Colonic mucosa (tissue), 4 donors: Measurements from ENCODE around the gene ARHGEF40. TPM values are rescaled to one million over a fixed set of nuclear protein-coding genes. Genes with fewer than 3 reads are reported as not detected.

Experiments used
- DNase-seq: peaks from one replicate; pipeline ENCODE4 v3.0.0-alpha.2; 2020
- H3K27ac ChIP-seq: fragments of 200-600 bp; one replicate; pipeline ENCODE4 v1.8.0; 2021
- H3K27me3 ChIP-seq: fragments of 200-600 bp; one replicate; pipeline ENCODE4 v1.8.0; 2021
- H3K36me3 ChIP-seq: fragments of 200-600 bp; one replicate; pipeline ENCODE4 v1.8.0; 2021
- H3K4me1 ChIP-seq: fragments of 200-600 bp; one replicate; pipeline ENCODE4 v1.8.0; 2021; ENCODE audit warnings: mild to moderate bottlenecking
- H3K4me3 ChIP-seq: fragments of 200-600 bp; one replicate; pipeline ENCODE4 v1.8.0; 2021
- H3K9ac ChIP-seq, 2 donors: one replicate each; pipeline ENCODE4 v1.7.0; 2013; ENCODE audit warnings: control low read depth in 2 of 2, low read depth in 2 of 2, low read length in 2 of 2
- H3K9me3 ChIP-seq: fragments of 200-600 bp; one replicate; pipeline ENCODE4 v1.8.0; 2021
- CTCF ChIP-seq: fragments of 200-600 bp; IDR thresholded peaks from one replicate; pipeline ENCODE4 v1.8.0; 2022; ENCODE audit warnings: antibody characterized with exemption, mild to moderate bottlenecking
- intact Hi-C: fragments of 100-400 bp; cut with DNase I; formaldehyde crosslinking; loops from one replicate; pipeline ENCODE4 v1.14.1; 2022
- total RNA-seq, 2 donors: library from RNA; stranded (reverse); fragmentation: NEBNext Ultra II Directional in 1 of 2; extraction: Animal tissue kit (Norgen Biotek cat#: 25700) in 1 of 2; gene quantifications; one replicate each; pipeline ENCODE4 v1.2.1, GENCODE V29; 2021
- donor health status: healthy.
- donor health status: DM: no; HTN: no; CAD: no.
- donor health status: DM: no; HTN: no; CAD: no.

Gene ARHGEF40
- total RNA-seq, 2 donors from 2014 or later, result 49.5 to 66.9 TPM

DNA sequence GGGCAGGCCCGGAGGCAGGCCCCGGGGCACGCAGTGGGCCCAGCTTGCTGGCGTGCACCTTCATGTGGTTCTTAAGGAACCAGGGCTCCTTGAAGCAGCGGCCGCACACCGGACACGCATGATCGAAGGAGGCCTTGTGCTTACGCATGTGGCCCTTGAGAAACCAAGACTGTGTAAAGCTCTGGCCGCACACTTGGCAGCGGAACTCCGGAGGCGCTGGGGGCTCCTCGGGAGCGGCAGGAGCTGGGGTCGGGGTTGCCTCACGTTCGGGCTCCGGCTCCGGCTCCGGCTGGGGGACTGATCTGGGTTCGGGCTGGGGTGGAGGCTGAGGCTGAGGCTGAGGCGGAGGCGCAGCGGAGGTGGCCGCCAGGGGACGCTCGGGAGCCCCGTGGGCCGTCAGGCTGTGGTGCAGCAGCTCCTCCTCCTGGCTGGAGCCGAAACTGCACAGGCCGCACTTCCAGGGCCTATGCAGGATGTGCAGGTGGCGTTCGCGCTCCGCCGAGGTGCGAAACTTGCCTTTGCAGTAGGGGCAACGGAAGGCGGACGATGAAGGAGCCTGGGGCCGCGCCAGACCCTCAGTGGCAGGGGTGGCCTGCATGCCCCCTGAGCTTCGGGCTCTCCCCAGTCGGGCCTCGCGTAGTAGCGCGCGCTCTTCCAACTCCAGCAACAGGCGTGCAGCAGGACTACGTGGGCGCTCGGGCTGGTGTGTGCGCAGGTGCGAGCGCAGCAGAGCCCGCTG lies 22.3 kb downstream of the ARHGEF40 start:
- no peaks in the 10 kb centered on the region for H3K36me3 ChIP-seq
- H3K4me1 ChIP-seq, result peaks cover 4% of the 10 kb centered on the region

GRCh38 chr14:21093018-21093417 lies 22.9 kb downstream of the ARHGEF40 start:
- intact Hi-C loops, result loop anchor here (5.0 kb wide), 1 partner anchor 76 kb away; no protein-coding TSS in a partner anchor
- H3K4me1 ChIP-seq, result peaks cover 4% of the 10 kb centered on the region
- H3K36me3 ChIP-seq, result no peaks in the 10 kb centered on the region
- H3K4me3 ChIP-seq, result no peak overlapping the region
- no peak for DNase-seq
- H3K27ac ChIP-seq, result no peak overlapping the region
- H3K9ac ChIP-seq, result no peak overlapping the region
- H3K9me3 ChIP-seq, result no peaks in the 10 kb centered on the region
- H3K27me3 ChIP-seq, result no peaks in the 10 kb centered on the region
- no peak for TF ChIP-seq CTCF

More for the DNA sequence above, 22.3 kb downstream of the ARHGEF40 start:
- no peak overlapping the region for H3K4me3 ChIP-seq
- no peak overlapping the region for H3K9ac ChIP-seq
- H3K27ac ChIP-seq, result no peak overlapping the region
- peak; percentile 90 for DNase-seq
- TF ChIP-seq CTCF, result peak; percentile 100
- H3K9me3 ChIP-seq, result no peaks in the 10 kb centered on the region
- H3K27me3 ChIP-seq, result no peaks in the 10 kb centered on the region
- intact Hi-C loops, result loop anchor here (5.0 kb wide), 1 partner anchor 75 kb away; no protein-coding TSS in a partner anchor

DNA sequence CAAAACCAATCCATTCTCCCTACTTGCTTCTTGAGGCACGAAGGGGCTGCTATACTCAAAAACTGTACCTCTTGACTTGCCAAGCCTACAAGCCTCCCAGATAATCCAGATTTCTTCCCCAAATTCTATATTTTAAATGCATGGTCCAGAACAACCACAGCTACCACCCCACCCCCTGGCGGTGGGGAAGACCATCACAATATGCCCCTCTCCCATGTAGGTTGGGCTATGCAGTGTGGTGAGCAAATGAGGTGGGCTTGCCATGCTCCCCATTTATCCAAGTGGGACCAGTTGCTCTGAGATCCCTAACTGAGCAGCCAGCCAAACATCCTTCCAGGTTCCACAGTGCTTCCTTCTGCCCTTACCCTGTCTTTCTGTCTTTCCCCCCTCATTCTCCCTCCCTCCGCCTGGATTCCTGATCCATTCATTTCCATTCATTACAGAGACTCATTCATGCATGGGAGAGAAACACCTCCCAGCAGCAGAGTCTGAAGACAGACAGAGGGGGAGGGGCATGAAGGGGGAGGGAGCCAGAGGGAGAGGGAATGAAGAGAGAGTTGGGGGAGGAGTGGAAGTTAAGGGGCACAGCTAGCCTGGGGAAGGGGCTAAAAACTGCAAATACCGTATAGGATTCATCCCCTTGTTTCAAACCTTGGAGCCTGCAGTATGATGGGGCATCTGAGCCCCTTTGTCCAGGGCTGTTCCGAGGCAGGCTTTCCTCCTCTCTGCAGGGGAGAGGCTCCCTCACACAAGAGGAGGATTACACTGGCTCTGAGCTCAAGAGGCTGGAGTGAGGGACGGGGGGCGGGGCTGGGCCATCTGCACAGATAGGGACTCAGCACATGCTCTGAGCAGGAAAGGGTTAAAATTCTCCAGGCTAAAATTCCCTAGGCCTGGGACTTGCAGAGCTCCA lies 23.9 kb downstream of the ARHGEF40 start:
- Histone ChIP-seq H3K9me3 (no peaks in the 10 kb centered on the region), H3K9ac (no peak overlapping the region), H3K27me3 (no peaks in the 10 kb centered on the region), H3K36me3 (no peaks in the 10 kb centered on the region), H3K27ac (no peak overlapping the region), H3K4me1 (peaks cover 2% of the 10 kb centered on the region), H3K4me3 (no peak overlapping the region)
- TF ChIP-seq CTCF, result no peak
- DNase-seq, result peak; percentile 22
- intact Hi-C loops, result loop anchor here (5.0 kb wide), 1 partner anchor 77 kb away; no protein-coding TSS in a partner anchor

GRCh38 chr14:21095430-21096205 lies 25.5 kb downstream of the ARHGEF40 start:
- DNase-seq, result no peak
- TF ChIP-seq CTCF, result no peak
- no peak overlapping the region for H3K9ac ChIP-seq
- H3K9me3 ChIP-seq, result no peaks in the 10 kb centered on the region
- peaks cover 7% of the 10 kb centered on the region for H3K4me1 ChIP-seq
- H3K4me3 ChIP-seq, result no peak overlapping the region
- intact Hi-C loops, result no loop called here
- peak overlapping the region; percentile 58 for H3K27ac ChIP-seq
- H3K36me3 ChIP-seq, result no peaks in the 10 kb centered on the region
- no peaks in the 10 kb centered on the region for H3K27me3 ChIP-seq

DNA sequence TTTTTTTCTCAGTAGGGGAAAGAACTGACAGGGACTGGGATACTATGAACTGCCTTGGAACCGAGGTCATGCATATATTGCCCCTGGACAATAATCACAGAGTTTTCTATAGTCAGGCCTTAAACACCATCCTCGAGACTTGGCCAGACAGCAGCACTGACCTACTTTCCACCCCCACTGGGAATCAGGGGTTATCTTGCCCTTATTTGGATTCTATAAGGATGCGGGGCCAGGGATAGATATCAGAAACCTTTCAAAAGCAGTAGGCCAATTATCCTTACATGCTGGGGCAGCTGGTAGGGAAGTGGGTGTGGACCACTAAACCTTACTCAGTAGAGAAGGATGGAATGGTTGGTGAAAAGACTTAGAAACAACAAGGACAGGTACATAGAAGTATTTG lies 26.3 kb downstream of the ARHGEF40 start:
- Histone ChIP-seq H3K27ac (peak overlapping the region; percentile 58), H3K36me3 (no peaks in the 10 kb centered on the region), H3K27me3 (no peaks in the 10 kb centered on the region), H3K4me3 (no peak overlapping the region), H3K4me1 (peaks cover 7% of the 10 kb centered on the region), H3K9ac (peak overlapping the region in 1 of 2 donors; percentile 22), H3K9me3 (no peaks in the 10 kb centered on the region)
- TF ChIP-seq CTCF, result no peak
- intact Hi-C loops, result no loop called here
- no peak for DNase-seq
